Lung microvascular endothelial cell (primary cell): Measurements from ENCODE around the gene PGRMC1. TPM values are rescaled to one million over a fixed set of nuclear protein-coding genes. Genes with fewer than 3 reads are reported as not detected.

Experiments
- total RNA-seq: library from RNA; depleted of rRNA; stranded (reverse); fragments of >200 nt; gene quantifications from 2 replicates; pipeline ENCODE4 v1.2.1, GENCODE V29; 2014

PGRMC1 gene
- total RNA-seq, 1 donor from 2014 or later, result 81.7 TPM

Other genes with a start within 250 kb of the PGRMC1 start
- gene CT47C1, start 163.3 kb upstream of the PGRMC1 start, total RNA-seq, result not detected in 2 replicates
- gene KIAA1210, start 108.5 kb upstream of the PGRMC1 start, total RNA-seq, result not detected in 2 replicates
- 9.8 and 12.5 TPM in 2 replicates for gene SLC25A43, start 163.1 kb downstream of the PGRMC1 start, total RNA-seq
- gene SLC25A5, start 232.2 kb downstream of the PGRMC1 start, total RNA-seq, result 146 and 223 TPM in 2 replicates